B cell (primary cell): ENCODE results near the gene CSNK2A2.

Experiments
- CTCF ChIP-seq: fragments of 200-600 bp; IDR thresholded peaks from one replicate; pipeline ENCODE4 v1.8.0; 2022; ENCODE audit warnings: antibody characterized with exemption, mild to moderate bottlenecking
- EZH2 ChIP-seq: IDR thresholded peaks from 2 replicates; pipeline ENCODE4 v1.6.1; 2012; ENCODE audit warnings: borderline replicate concordance, low read depth, mild to moderate bottlenecking, moderate library complexity, low read length; ENCODE audit not compliant: insufficient read depth, poor library complexity, severe bottlenecking

- TF ChIP-seq CTCF (no peak), EZH2 (no peak)
Observed at GRCh38 chr16:58186176-58186944, 11.5 kb downstream of the CSNK2A2 start.
